ENCODE data around the gene CHST3.

Gene CHST3

GRCh38 chr10:72014785-72015480, 50.7 kb downstream of the CHST3 start:
- Histone ChIP-seq H3K79me2 (ENCODE audit: low read length) (no peaks in the 10 kb centered on the region), H3K9me3 (ENCODE audit: insufficient read depth, low read length) (no peaks in the 10 kb centered on the region), H3K4me3 (ENCODE audit: low read length) (no peak overlapping the region), H3K36me3 (replicated peaks; ENCODE audit: low read depth, low read length) (no peaks in the 10 kb centered on the region), H3K27ac (ENCODE audit: low read length) (no peak overlapping the region), H3K4me2 (ENCODE audit: low read length) (no peak overlapping the region), H3K4me1 (ENCODE audit: low read length) (no peaks in the 10 kb centered on the region), H4K20me1 (ENCODE audit: insufficient read depth, low read length) (no peaks in the 10 kb centered on the region), H3K27me3 (ENCODE audit: low read depth, low read length) (no peaks in the 10 kb centered on the region), H2AFZ (ENCODE audit: low read depth, low read length) (no peak overlapping the region), H3K9ac (ENCODE audit: low read length) (no peak overlapping the region)
- TF ChIP-seq CTCF (IDR thresholded peaks at IDR 0.05; ENCODE audit: low read depth, low read length) (no peak), EZH2phosphoT487 (IDR thresholded peaks at IDR 0.05; ENCODE audit: low read depth) (no peak)

GRCh38 chr10:72015841-72016240, 51.6 kb downstream of the CHST3 start:
- H3K36me3 ChIP-seq (replicated peaks; ENCODE audit: low read depth, low read length), result no peaks in the 10 kb centered on the region
- H3K4me3 ChIP-seq (ENCODE audit: low read length), result no peak overlapping the region
- no peak overlapping the region for H2AFZ ChIP-seq (ENCODE audit: low read depth, low read length)
- H3K79me2 ChIP-seq (ENCODE audit: low read length), result no peaks in the 10 kb centered on the region
- H4K20me1 ChIP-seq (ENCODE audit: insufficient read depth, low read length), result no peaks in the 10 kb centered on the region
- H3K4me2 ChIP-seq (ENCODE audit: low read length), result no peak overlapping the region
- no peak overlapping the region for H3K27ac ChIP-seq (ENCODE audit: low read length)
- H3K9me3 ChIP-seq (ENCODE audit: insufficient read depth, low read length), result no peaks in the 10 kb centered on the region
- H3K27me3 ChIP-seq (ENCODE audit: low read depth, low read length), result no peaks in the 10 kb centered on the region
- peaks cover under 1% of the 10 kb centered on the region; the same call in 1 of the 2 replicates for H3K4me1 ChIP-seq (ENCODE audit: low read length)
- H3K9ac ChIP-seq (ENCODE audit: low read length), result no peak overlapping the region
- TF ChIP-seq EZH2phosphoT487 (IDR thresholded peaks at IDR 0.05; ENCODE audit: low read depth), result no peak
- TF ChIP-seq CTCF (IDR thresholded peaks at IDR 0.05; ENCODE audit: low read depth, low read length), result no peak

GRCh38 chr10:72016608-72017300, 52.6 kb downstream of the CHST3 start:
- Histone ChIP-seq H3K27ac (ENCODE audit: low read length) (no peak overlapping the region), H3K4me2 (ENCODE audit: low read length) (no peak overlapping the region), H3K36me3 (replicated peaks; ENCODE audit: low read depth, low read length) (no peaks in the 10 kb centered on the region), H3K79me2 (ENCODE audit: low read length) (no peaks in the 10 kb centered on the region), H3K27me3 (ENCODE audit: low read depth, low read length) (no peaks in the 10 kb centered on the region), H3K9me3 (ENCODE audit: insufficient read depth, low read length) (no peaks in the 10 kb centered on the region), H3K4me3 (ENCODE audit: low read length) (no peak overlapping the region), H3K9ac (ENCODE audit: low read length) (no peak overlapping the region), H2AFZ (ENCODE audit: low read depth, low read length) (no peak overlapping the region), H4K20me1 (ENCODE audit: insufficient read depth, low read length) (no peaks in the 10 kb centered on the region), H3K4me1 (ENCODE audit: low read length) (peaks cover 6% of the 10 kb centered on the region; the same call in 1 of the 2 replicates)
- no peak for TF ChIP-seq CTCF (IDR thresholded peaks at IDR 0.05; ENCODE audit: low read depth, low read length)
- TF ChIP-seq EZH2phosphoT487 (IDR thresholded peaks at IDR 0.05; ENCODE audit: low read depth), result no peak

- Histone ChIP-seq H4K20me1 (ENCODE audit: insufficient read depth, low read length) (no peaks in the 10 kb centered on the region), H3K4me2 (ENCODE audit: low read length) (no peak overlapping the region), H3K9me3 (ENCODE audit: insufficient read depth, low read length) (no peaks in the 10 kb centered on the region), H3K27ac (ENCODE audit: low read length) (no peak overlapping the region), H3K79me2 (ENCODE audit: low read length) (no peaks in the 10 kb centered on the region), H3K4me3 (ENCODE audit: low read length) (no peak overlapping the region), H3K36me3 (replicated peaks; ENCODE audit: low read depth, low read length) (no peaks in the 10 kb centered on the region), H3K4me1 (ENCODE audit: low read length) (peaks cover 6% of the 10 kb centered on the region; the same call in 1 of the 2 replicates), H2AFZ (ENCODE audit: low read depth, low read length) (no peak overlapping the region), H3K9ac (ENCODE audit: low read length) (no peak overlapping the region), H3K27me3 (ENCODE audit: low read depth, low read length) (no peaks in the 10 kb centered on the region)
- TF ChIP-seq CTCF (IDR thresholded peaks at IDR 0.05; ENCODE audit: low read depth, low read length) (no peak), EZH2phosphoT487 (IDR thresholded peaks at IDR 0.05; ENCODE audit: low read depth) (no peak)
Measured at GRCh38 chr10:72019085-72019876, 55.1 kb downstream of the CHST3 start.

All from OCI-LY3 (cell line).